A549 treated with CORT108297 at 1 μM for 4 hours (cell line): ENCODE results near the gene SFR1. TPM values are rescaled to one million over a fixed set of nuclear protein-coding genes. Genes with fewer than 3 reads are reported as not detected.

Source experiments
- total RNA-seq: library from RNA; stranded (reverse); fragments of 200-300 nt; extraction: Qiagen RNA extraction; gene quantifications from 5 replicates; pipeline ENCODE4 v1.2.3, GENCODE V29; 2022

SFR1 gene
- total RNA-seq: 14.5 to 23.5 TPM (median 15.5 TPM) in 5 replicates

GRCh38 chr10:104121485-104122224 is at the start of gene SFR1:
SFR1 (plus strand) TSS chr10:104122171; CDS start chr10:104122184, 13 bp downstream.

GRCh38 chr10:104085801-104086400 is 36.1 kb upstream of the SFR1 start, which contains the start of gene COL17A1:
COL17A1 (minus strand) TSS chr10:104085880; CDS start chr10:104080673, 5,207 bp downstream.

Other genes starting within 250 kb of the SFR1 start
- gene STN1, start 204.0 kb upstream of the SFR1 start, total RNA-seq: 16.5 to 19.4 TPM (median 19.0 TPM) in 5 replicates
- gene SLK, start 155.0 kb upstream of the SFR1 start, total RNA-seq: 21.7 to 37.8 TPM (median 28.7 TPM) in 5 replicates
- 1.6 to 2.7 TPM (median 2.2 TPM) in 5 replicates for gene COL17A1, start 36.3 kb upstream of the SFR1 start, total RNA-seq
- 0.17 to 0.30 TPM (median 0.30 TPM) in 5 replicates for gene CFAP43, start 110.2 kb downstream of the SFR1 start, total RNA-seq
- 235 to 263 TPM (median 252 TPM) in 5 replicates for gene GSTO1, start 132.7 kb downstream of the SFR1 start, total RNA-seq
- gene GSTO2, start 147.0 kb downstream of the SFR1 start, total RNA-seq: 2.1 to 2.3 TPM (median 2.2 TPM) in 5 replicates
- 57.7 to 80.9 TPM (median 68.8 TPM) in 5 replicates for gene ITPRIP, start 216.3 kb downstream of the SFR1 start, total RNA-seq
- 0.07 to 0.16 TPM (median 0.13 TPM) in 5 replicates for gene CFAP58, start 231.7 kb downstream of the SFR1 start, total RNA-seq